HepG2 (cell line): ENCODE data around the gene CROCC. TPM values are rescaled to one million over a fixed set of nuclear protein-coding genes. Genes with fewer than 3 reads are reported as not detected.
A peak's percentile ranks its signal among the peaks of the same experiment; 100 is the strongest.

Experiments used
- CC2D1A ChIP-seq: sonication (generic); formaldehyde crosslinking; IDR thresholded peaks from 2 replicates; pipeline ENCODE4 v1.8.1; 2023; ENCODE audit warnings: mild to moderate bottlenecking, missing genetic modification reagents
- SALL1 ChIP-seq: sonication (generic); formaldehyde crosslinking; IDR thresholded peaks from 2 replicates; pipeline ENCODE4 v1.8.0; 2022; ENCODE audit warnings: mild to moderate bottlenecking, missing genetic modification reagents
- SMYD3 ChIP-seq: sonication (generic); formaldehyde crosslinking; IDR thresholded peaks from 2 replicates; pipeline ENCODE4 v1.8.1; 2023; ENCODE audit warnings: mild to moderate bottlenecking, missing genetic modification reagents
- SP1 ChIP-seq, 2 experiments: fragments of 450-650 bp in 1 of 2; sonication (generic) in 1 of 2; formaldehyde crosslinking in 1 of 2; IDR thresholded peaks; 2 replicates each; pipeline versions ENCODE4 v1.4.0 to v1.6.1; 2016 to 2020; ENCODE audit warnings: missing genetic modification reagents in 1 of 2
- ZFYVE20 ChIP-seq: sonication (generic); formaldehyde crosslinking; IDR thresholded peaks from 2 replicates; pipeline ENCODE4 v1.8.0; 2023; ENCODE audit warnings: low read depth, mild to moderate bottlenecking, moderate library complexity, missing genetic modification reagents, borderline replicate concordance
- ZNF124 ChIP-seq: sonication (generic); formaldehyde crosslinking; IDR thresholded peaks from 2 replicates; pipeline ENCODE4 v1.4.0; 2020; ENCODE audit warnings: missing genetic modification reagents
- ZNF253 ChIP-seq: sonication (generic); formaldehyde crosslinking; IDR thresholded peaks from 2 replicates; pipeline ENCODE4 v1.8.0; 2022; ENCODE audit warnings: mild to moderate bottlenecking, missing genetic modification reagents, borderline replicate concordance
- ZNF367 ChIP-seq: sonication (generic); formaldehyde crosslinking; IDR thresholded peaks from 2 replicates; pipeline ENCODE4 v1.4.0; 2020; ENCODE audit warnings: missing genetic modification reagents, borderline replicate concordance
- ZNF558 ChIP-seq: sonication (generic); formaldehyde crosslinking; IDR thresholded peaks from 2 replicates; pipeline ENCODE4 v1.9.0; 2022; ENCODE audit warnings: mild to moderate bottlenecking, missing genetic modification reagents, borderline replicate concordance
- ZNF563 ChIP-seq: sonication (generic); formaldehyde crosslinking; IDR thresholded peaks from 2 replicates; pipeline ENCODE4 v1.8.0; 2022; ENCODE audit warnings: mild to moderate bottlenecking, moderate library complexity, missing genetic modification reagents
- polyA plus RNA-seq, 8 experiments: library from polyadenylated mRNA; depleted of rRNA in 3 of 8; stranded (reverse) in 7 of 8; unstranded in 1 of 8; fragments of >200 nt; fragmentation: Illumina TruSeq in 4 of 8; extraction: Trizol in 4 of 8; gene quantifications; 2 replicates each; pipeline versions ENCODE4 v1.2.1 to v1.2.3, GENCODE V29; 2011 to 2016; ENCODE audit warnings: low read depth in 4 of 8, missing spikeins in 1 of 8, mixed read lengths in 1 of 8; ENCODE audit not compliant: insufficient read depth in 1 of 8
- total RNA-seq, 5 experiments: library from RNA; depleted of rRNA; stranded (reverse); fragments of >200 nt; fragmentation: Illumina TruSeq; extraction: Trizol; gene quantifications; 2 replicates each; pipeline ENCODE4 v1.2.3, GENCODE V29; 2016; ENCODE audit warnings: low read depth in 1 of 5
- TF ChIP-seq, protein P1 (sequence below): sonication (generic); formaldehyde crosslinking; IDR thresholded peaks from 2 replicates; pipeline ENCODE4 v1.4.0; 2020; ENCODE audit warnings: missing genetic modification reagents, borderline replicate concordance
- TF ChIP-seq, protein P2 (sequence below): sonication (generic); formaldehyde crosslinking; IDR thresholded peaks from 2 replicates; pipeline ENCODE4 v1.9.0; 2022; ENCODE audit warnings: missing genetic modification reagents, mild to moderate bottlenecking, borderline replicate concordance
- TF ChIP-seq, protein P3 (sequence below): sonication (generic); formaldehyde crosslinking; IDR thresholded peaks from 2 replicates; pipeline ENCODE4 v1.8.1; 2023; ENCODE audit warnings: mild to moderate bottlenecking, missing genetic modification reagents
- TF ChIP-seq, protein P4 (sequence below): sonication (generic); formaldehyde crosslinking; IDR thresholded peaks from 2 replicates; pipeline ENCODE4 v1.5.1; 2020; ENCODE audit warnings: missing genetic modification reagents, mild to moderate bottlenecking, borderline replicate concordance
- TF ChIP-seq, protein P5 (sequence below): sonication (generic); formaldehyde crosslinking; IDR thresholded peaks from 2 replicates; pipeline ENCODE4 v1.4.0; 2020; ENCODE audit warnings: missing genetic modification reagents
- TF ChIP-seq, protein P6 (sequence below): sonication (generic); formaldehyde crosslinking; IDR thresholded peaks from 2 replicates; pipeline ENCODE4 v1.4.0; 2020; ENCODE audit warnings: missing genetic modification reagents

CROCC gene
- total and polyA plus RNA-seq, 2 of the 13 experiments (the other 11 are each of a cell fraction or from before 2014, with no cell fraction given) = 7.8 to 15.5 TPM

DNA sequence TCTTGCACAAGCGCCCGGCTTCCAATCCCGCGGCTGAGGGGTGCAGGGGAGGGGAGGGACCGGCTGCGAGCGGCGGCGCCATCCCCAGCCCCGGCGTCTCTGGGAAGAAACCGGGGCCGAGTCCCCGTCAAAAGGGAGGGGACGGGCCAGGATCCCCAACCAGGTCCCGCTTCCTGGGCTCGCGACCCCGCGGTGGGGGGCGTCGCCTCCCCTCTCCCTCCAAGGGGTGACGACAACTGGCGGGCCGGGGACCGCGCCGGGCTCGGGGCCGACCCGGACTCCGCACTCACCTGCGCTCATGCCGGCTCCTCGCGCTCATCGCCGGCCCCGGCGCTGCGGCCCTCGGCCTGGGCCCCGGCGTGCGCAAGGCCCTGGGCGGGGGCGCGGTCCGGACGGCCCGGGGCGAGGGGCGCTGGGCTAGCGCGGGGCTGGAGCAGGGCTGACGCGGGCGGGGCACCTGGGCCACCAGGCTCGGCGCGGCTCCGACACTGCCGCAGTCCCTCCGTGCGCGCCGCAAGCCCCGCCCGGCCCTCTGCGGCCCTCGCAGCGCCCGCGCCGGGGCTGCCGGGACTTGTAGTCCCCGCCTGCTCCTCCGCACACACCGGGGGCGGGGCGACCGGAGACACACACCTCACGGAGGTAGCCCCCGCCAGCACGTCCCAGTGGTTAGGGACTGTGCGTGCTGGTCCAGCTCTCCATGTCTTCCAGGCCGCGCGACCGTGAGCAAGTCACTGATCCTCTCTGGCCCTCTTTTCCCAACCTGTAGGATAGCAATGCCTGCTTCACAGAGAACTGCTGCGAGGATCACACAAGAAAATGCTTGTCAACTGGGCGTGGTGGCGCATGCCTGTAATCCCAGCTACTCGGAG lies 89.9 kb downstream of the CROCC start, which contains the start of gene ATP13A2 (continued):
- TF ChIP-seq, protein P1, sequence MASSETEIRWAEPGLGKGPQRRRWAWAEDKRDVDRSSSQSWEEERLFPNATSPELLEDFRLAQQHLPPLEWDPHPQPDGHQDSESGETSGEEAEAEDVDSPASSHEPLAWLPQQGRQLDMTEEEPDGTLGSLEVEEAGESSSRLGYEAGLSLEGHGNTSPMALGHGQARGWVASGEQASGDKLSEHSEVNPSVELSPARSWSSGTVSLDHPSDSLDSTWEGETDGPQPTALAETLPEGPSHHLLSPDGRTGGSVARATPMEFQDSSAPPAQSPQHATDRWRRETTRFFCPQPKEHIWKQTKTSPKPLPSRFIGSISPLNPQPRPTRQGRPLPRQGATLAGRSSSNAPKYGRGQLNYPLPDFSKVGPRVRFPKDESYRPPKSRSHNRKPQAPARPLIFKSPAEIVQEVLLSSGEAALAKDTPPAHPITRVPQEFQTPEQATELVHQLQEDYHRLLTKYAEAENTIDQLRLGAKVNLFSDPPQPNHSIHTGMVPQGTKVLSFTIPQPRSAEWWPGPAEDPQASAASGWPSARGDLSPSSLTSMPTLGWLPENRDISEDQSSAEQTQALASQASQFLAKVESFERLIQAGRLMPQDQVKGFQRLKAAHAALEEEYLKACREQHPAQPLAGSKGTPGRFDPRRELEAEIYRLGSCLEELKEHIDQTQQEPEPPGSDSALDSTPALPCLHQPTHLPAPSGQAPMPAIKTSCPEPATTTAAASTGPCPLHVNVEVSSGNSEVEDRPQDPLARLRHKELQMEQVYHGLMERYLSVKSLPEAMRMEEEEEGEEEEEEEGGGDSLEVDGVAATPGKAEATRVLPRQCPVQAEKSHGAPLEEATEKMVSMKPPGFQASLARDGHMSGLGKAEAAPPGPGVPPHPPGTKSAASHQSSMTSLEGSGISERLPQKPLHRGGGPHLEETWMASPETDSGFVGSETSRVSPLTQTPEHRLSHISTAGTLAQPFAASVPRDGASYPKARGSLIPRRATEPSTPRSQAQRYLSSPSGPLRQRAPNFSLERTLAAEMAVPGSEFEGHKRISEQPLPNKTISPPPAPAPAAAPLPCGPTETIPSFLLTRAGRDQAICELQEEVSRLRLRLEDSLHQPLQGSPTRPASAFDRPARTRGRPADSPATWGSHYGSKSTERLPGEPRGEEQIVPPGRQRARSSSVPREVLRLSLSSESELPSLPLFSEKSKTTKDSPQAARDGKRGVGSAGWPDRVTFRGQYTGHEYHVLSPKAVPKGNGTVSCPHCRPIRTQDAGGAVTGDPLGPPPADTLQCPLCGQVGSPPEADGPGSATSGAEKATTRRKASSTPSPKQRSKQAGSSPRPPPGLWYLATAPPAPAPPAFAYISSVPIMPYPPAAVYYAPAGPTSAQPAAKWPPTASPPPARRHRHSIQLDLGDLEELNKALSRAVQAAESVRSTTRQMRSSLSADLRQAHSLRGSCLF (CRISPR knock-in tag) = no peak
- peak; percentile 18; the same call in 1 of the 2 replicates for TF ChIP-seq ZNF563
- TF ChIP-seq, protein P2, sequence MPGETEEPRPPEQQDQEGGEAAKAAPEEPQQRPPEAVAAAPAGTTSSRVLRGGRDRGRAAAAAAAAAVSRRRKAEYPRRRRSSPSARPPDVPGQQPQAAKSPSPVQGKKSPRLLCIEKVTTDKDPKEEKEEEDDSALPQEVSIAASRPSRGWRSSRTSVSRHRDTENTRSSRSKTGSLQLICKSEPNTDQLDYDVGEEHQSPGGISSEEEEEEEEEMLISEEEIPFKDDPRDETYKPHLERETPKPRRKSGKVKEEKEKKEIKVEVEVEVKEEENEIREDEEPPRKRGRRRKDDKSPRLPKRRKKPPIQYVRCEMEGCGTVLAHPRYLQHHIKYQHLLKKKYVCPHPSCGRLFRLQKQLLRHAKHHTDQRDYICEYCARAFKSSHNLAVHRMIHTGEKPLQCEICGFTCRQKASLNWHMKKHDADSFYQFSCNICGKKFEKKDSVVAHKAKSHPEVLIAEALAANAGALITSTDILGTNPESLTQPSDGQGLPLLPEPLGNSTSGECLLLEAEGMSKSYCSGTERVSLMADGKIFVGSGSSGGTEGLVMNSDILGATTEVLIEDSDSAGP (CRISPR knock-in tag) = peak; percentile 37
- TF ChIP-seq, protein P3, sequence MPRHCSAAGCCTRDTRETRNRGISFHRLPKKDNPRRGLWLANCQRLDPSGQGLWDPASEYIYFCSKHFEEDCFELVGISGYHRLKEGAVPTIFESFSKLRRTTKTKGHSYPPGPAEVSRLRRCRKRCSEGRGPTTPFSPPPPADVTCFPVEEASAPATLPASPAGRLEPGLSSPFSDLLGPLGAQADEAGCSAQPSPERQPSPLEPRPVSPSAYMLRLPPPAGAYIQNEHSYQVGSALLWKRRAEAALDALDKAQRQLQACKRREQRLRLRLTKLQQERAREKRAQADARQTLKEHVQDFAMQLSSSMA (CRISPR knock-in tag) = peak; percentile 48; the same call in 1 of the 2 replicates
- no peak for TF ChIP-seq CC2D1A
- TF ChIP-seq SP1 (IDR thresholded peaks at IDR 0.05) = no peak
- peak; percentile 63 for TF ChIP-seq SP1 (CRISPR knock-in tag; IDR thresholded peaks at IDR 0.05)
- no peak for TF ChIP-seq SMYD3 (CRISPR knock-in tag)
- TF ChIP-seq ZNF253 (CRISPR knock-in tag) = no peak
- TF ChIP-seq, protein P4, sequence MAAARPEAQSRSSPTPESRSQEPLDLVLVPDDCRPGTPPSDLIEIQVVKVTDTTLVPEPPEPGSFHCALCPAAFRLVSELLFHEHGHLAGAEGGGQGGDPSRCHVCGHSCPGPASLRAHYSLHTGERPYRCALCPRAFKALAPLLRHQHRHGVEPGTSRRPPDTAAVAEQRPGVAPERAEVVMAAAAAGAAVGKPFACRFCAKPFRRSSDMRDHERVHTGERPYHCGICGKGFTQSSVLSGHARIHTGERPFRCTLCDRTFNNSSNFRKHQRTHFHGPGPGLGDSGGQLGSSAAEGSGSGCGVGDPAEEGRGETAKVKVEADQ (CRISPR knock-in tag) = no peak
- TF ChIP-seq, protein P5, sequence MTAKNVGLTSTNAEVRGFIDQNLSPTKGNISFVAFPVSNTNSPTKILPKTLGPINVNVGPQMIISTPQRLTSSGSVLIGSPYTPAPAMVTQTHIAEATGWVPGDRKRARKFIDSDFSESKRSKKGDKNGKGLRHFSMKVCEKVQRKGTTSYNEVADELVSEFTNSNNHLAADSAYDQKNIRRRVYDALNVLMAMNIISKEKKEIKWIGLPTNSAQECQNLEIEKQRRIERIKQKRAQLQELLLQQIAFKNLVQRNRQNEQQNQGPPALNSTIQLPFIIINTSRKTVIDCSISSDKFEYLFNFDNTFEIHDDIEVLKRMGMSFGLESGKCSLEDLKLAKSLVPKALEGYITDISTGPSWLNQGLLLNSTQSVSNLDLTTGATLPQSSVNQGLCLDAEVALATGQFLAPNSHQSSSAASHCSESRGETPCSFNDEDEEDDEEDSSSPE (CRISPR knock-in tag) = peak; percentile 36; the same call in 1 of the 2 replicates
- TF ChIP-seq ZNF558 (CRISPR knock-in tag) = no peak
- TF ChIP-seq ZNF367 (CRISPR knock-in tag) = no peak
- no peak for TF ChIP-seq ZNF124 (CRISPR knock-in tag)
- no peak for TF ChIP-seq ZFYVE20 (CRISPR knock-in tag)
- no peak; the same call in 1 of the 2 replicates for TF ChIP-seq SALL1 (CRISPR knock-in tag)
- TF ChIP-seq, protein P6, sequence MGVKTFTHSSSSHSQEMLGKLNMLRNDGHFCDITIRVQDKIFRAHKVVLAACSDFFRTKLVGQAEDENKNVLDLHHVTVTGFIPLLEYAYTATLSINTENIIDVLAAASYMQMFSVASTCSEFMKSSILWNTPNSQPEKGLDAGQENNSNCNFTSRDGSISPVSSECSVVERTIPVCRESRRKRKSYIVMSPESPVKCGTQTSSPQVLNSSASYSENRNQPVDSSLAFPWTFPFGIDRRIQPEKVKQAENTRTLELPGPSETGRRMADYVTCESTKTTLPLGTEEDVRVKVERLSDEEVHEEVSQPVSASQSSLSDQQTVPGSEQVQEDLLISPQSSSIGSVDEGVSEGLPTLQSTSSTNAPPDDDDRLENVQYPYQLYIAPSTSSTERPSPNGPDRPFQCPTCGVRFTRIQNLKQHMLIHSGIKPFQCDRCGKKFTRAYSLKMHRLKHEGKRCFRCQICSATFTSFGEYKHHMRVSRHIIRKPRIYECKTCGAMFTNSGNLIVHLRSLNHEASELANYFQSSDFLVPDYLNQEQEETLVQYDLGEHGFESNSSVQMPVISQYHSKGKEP (CRISPR knock-in tag) = no peak
